Liver (tissue), 9 donors: ENCODE measurements around the gene DCLRE1A. TPM values are rescaled to one million over a fixed set of nuclear protein-coding genes. Genes with fewer than 3 reads are reported as not detected.

ENCODE experiments used
- DNase-seq: peaks from one replicate; pipeline ENCODE4 v3.0.0-alpha.2; 2017; ENCODE audit warnings: low spot score
- H3K27ac ChIP-seq, 2 donors: one replicate each; pipeline ENCODE4 v1.7.0; 2013; ENCODE audit warnings: inconsistent platforms in 2 of 2, low read length in 2 of 2, control low read depth in 1 of 2, low read depth in 1 of 2, mild to moderate bottlenecking in 1 of 2
- H3K27me3 ChIP-seq, 4 donors: one replicate each; pipeline versions ENCODE4 v1.6.1 to v1.7.0; 2013; ENCODE audit warnings: low read length in 3 of 4, inconsistent platforms in 1 of 4, mild to moderate bottlenecking in 1 of 4, moderate library complexity in 1 of 4; ENCODE audit not compliant: control insufficient read depth in 4 of 4, insufficient read depth in 4 of 4
- H3K36me3 ChIP-seq, 4 donors: one replicate each; pipeline versions ENCODE4 v1.6.1 to v1.7.0; 2013; ENCODE audit warnings: low read length in 3 of 4, mild to moderate bottlenecking in 3 of 4, low read depth in 1 of 4, moderate library complexity in 1 of 4; ENCODE audit not compliant: control insufficient read depth in 4 of 4, insufficient read depth in 3 of 4
- H3K4me1 ChIP-seq, 4 donors: one replicate each; pipeline versions ENCODE4 v1.6.1 to v1.7.0; 2013; ENCODE audit warnings: low read length in 3 of 4, mild to moderate bottlenecking in 3 of 4, moderate library complexity in 1 of 4; ENCODE audit not compliant: control insufficient read depth in 4 of 4, insufficient read depth in 4 of 4
- H3K4me3 ChIP-seq, 3 donors: one replicate each; pipeline versions ENCODE4 v1.6.1 to v1.7.0; 2013; ENCODE audit warnings: low read length in 3 of 3, control low read depth in 1 of 3, low read depth in 1 of 3, mild to moderate bottlenecking in 1 of 3
- H3K9ac ChIP-seq, 2 donors: one replicate each; pipeline ENCODE4 v1.7.0; 2013; ENCODE audit warnings: low read length in 2 of 2, mild to moderate bottlenecking in 2 of 2, moderate library complexity in 2 of 2, control low read depth in 1 of 2, low read depth in 1 of 2
- H3K9me3 ChIP-seq, 4 donors: one replicate each; pipeline versions ENCODE4 v1.6.1 to v1.7.0; 2013; ENCODE audit warnings: low read length in 3 of 4; ENCODE audit not compliant: control insufficient read depth in 4 of 4
- ATF3 ChIP-seq: IDR thresholded peaks from 2 replicates; pipeline ENCODE4 v1.6.1; 2016; ENCODE audit warnings: antibody characterized with exemption
- EGR1 ChIP-seq, 2 donors: IDR thresholded peaks; 2 replicates each; pipeline ENCODE4 v1.6.1; 2016 to 2018; ENCODE audit warnings: antibody characterized with exemption in 2 of 2, low read depth in 2 of 2
- HNF4G ChIP-seq: IDR thresholded peaks from 2 replicates; pipeline ENCODE4 v1.6.1; 2016; ENCODE audit warnings: antibody characterized with exemption
- JUND ChIP-seq, 2 donors: IDR thresholded peaks; 2 replicates each; pipeline ENCODE4 v1.6.1; 2016; ENCODE audit warnings: antibody characterized with exemption in 2 of 2
- MAX ChIP-seq: IDR thresholded peaks from 2 replicates; pipeline ENCODE4 v1.6.1; 2016; ENCODE audit warnings: antibody characterized with exemption
- RAD21 ChIP-seq, 2 donors: IDR thresholded peaks; 2 replicates each; pipeline ENCODE4 v1.6.1; 2016; ENCODE audit warnings: antibody characterized with exemption in 2 of 2, mild to moderate bottlenecking in 2 of 2
- REST ChIP-seq: IDR thresholded peaks from 2 replicates; pipeline ENCODE4 v1.6.1; 2016; ENCODE audit warnings: antibody characterized with exemption, mild to moderate bottlenecking
- RXRA ChIP-seq, 2 donors: IDR thresholded peaks; 2 replicates each; pipeline ENCODE4 v1.6.1; 2017 to 2018; ENCODE audit warnings: antibody characterized with exemption in 2 of 2, mild to moderate bottlenecking in 1 of 2
- YY1 ChIP-seq: IDR thresholded peaks from 2 replicates; pipeline ENCODE4 v1.6.1; 2016; ENCODE audit warnings: antibody characterized with exemption, mild to moderate bottlenecking
- ZBTB33 ChIP-seq: IDR thresholded peaks from 2 replicates; pipeline ENCODE4 v1.6.1; 2016; ENCODE audit warnings: antibody characterized with exemption
- WGBS: extraction: QIAGEN DNeasy Blood & Tissue Kit; methylation state at CpG from one replicate; pipeline ENCODE4 v1.1.7; 2013; 5-methylcytosine and 5-hydroxymethylcytosine counted together
- polyA plus RNA-seq, 2 donors: library from polyadenylated mRNA; stranded (reverse) in 1 of 2; unstranded in 1 of 2; fragments of 200-250 nt in 1 of 2; fragments of >200 nt in 1 of 2; fragmentation: Nextera tagmentation in 1 of 2; extraction: Ambion mirVana in 1 of 2; gene quantifications; one replicate each; pipeline versions ENCODE4 v1.2.1 to v1.2.3, GENCODE V29; 2013 to 2015
- total RNA-seq, 2 donors: library from RNA; depleted of rRNA; stranded (reverse); fragments of >200 nt; gene quantifications; one replicate each; pipeline ENCODE4 v1.2.3, GENCODE V29; 2014
- donor health status: healthy.
- donor health status: healthy.
- donor health status: healthy.
- donor health status: healthy.
- donor health status: healthy.

DCLRE1A gene
- total RNA-seq (10 to 100 TPM in 1 of 2 donors, 1 to 10 TPM in 1; 7.9 to 11.3 TPM), polyA plus RNA-seq (1 to 10 TPM; 1.9 to 4.9 TPM)

GRCh38 chr10:113854013-113854760 is at the start of gene DCLRE1A, which contains the start of gene NHLRC2:
DCLRE1A (minus strand) TSS chr10:113854082; CDS start chr10:113853182, 900 bp downstream.
NHLRC2 (plus strand) TSS chr10:113854661; CDS start chr10:113854873, 212 bp downstream.
- under 1% methylated on average over 39 of the region's 39 CpGs for WGBS
- Histone ChIP-seq H3K9ac (peak within 1 kb of the TSS; percentile 99), H3K27me3 (no peaks in the 10 kb centered on the region), H3K36me3 (no peaks in the 10 kb centered on the region), H3K27ac (peak within 1 kb of the TSS; percentile 85 to 96), H3K9me3 (no peaks in the 10 kb centered on the region), H3K4me1 (peaks cover 6 to 48% (median 30%) of the 10 kb centered on the region in 4 donors), H3K4me3 (peak within 1 kb of the TSS; percentile 82 to 96 (median 93))
- peak in 1 of 2 donors; percentile 19 for TF ChIP-seq RAD21 (IDR thresholded peaks at IDR 0.05)
- TF ChIP-seq YY1: peak; percentile 87
- TF ChIP-seq ZBTB33: peak; percentile 60
- peak; percentile 28 for TF ChIP-seq REST
- TF ChIP-seq HNF4G: no peak
- peak; percentile 21 for TF ChIP-seq MAX
- TF ChIP-seq JUND (IDR thresholded peaks at IDR 0.05): no peak
- DNase-seq: peak; percentile 64

- DNase-seq: no peak
- no peaks in the 10 kb centered on the region for H3K27me3 ChIP-seq
- H3K4me1 ChIP-seq: no peaks in the 10 kb centered on the region
- H3K9me3 ChIP-seq: no peaks in the 10 kb centered on the region
- peaks cover 6 to 35% (median 24%) of the 10 kb centered on the region in 4 donors for H3K36me3 ChIP-seq
- TF ChIP-seq REST: no peak
- TF ChIP-seq EGR1 (IDR thresholded peaks at IDR 0.05; ENCODE audit: low read depth in 2 of 2): no peak
- TF ChIP-seq RXRA (IDR thresholded peaks at IDR 0.05): no peak
- TF ChIP-seq ATF3: no peak
- TF ChIP-seq RAD21 (IDR thresholded peaks at IDR 0.05): no peak
- H3K9ac ChIP-seq: no peak overlapping the region
- H3K27ac ChIP-seq: no peak overlapping the region
- H3K4me3 ChIP-seq: no peak overlapping the region
- 97% methylated on average over 2 of the region's 2 CpGs for WGBS
These were observed 46.2 kb upstream of the DCLRE1A start for GRCh38 chr10:113899952-113900598.
